Esophagus squamous epithelium (tissue), 5 donors: Measurements from ENCODE around the gene FXYD6. TPM values are rescaled to one million over a fixed set of nuclear protein-coding genes. Genes with fewer than 3 reads are reported as not detected.

Source experiments
- DNase-seq: peaks from one replicate; lab custom pipeline; 2025; lab: John Stamatoyannopoulos, UW
- H3K27ac ChIP-seq, 4 donors: fragments of 200-600 bp; sonication (generic); one replicate each; pipeline ENCODE4 v1.5.1; 2016 to 2019; ENCODE audit warnings: mild to moderate bottlenecking in 1 of 4
- H3K27me3 ChIP-seq, 4 donors: fragments of 200-600 bp; sonication (generic); 1 replicate in 3 of 4; 2 replicates in 1 of 4; pipeline versions ENCODE4 v1.5.1 to v1.6.0; 2017 to 2021; ENCODE audit warnings: antibody characterized with exemption in 1 of 4
- H3K36me3 ChIP-seq, 3 donors: fragments of 200-600 bp; sonication (generic); one replicate each; pipeline ENCODE4 v1.5.1; 2016 to 2019
- H3K4me1 ChIP-seq, 3 donors: fragments of 200-600 bp; sonication (generic); one replicate each; pipeline ENCODE4 v1.5.1; 2017 to 2019
- H3K4me3 ChIP-seq, 4 donors: fragments of 200-600 bp; sonication (generic); 1 replicate in 3 of 4; 2 replicates in 1 of 4; pipeline ENCODE4 v1.5.1; 2016 to 2019; ENCODE audit warnings: mild to moderate bottlenecking in 2 of 4, moderate library complexity in 1 of 4
- H3K9me3 ChIP-seq, 3 donors: fragments of 200-600 bp; sonication (generic); one replicate each; pipeline ENCODE4 v1.5.1; 2016 to 2019
- POLR2A ChIP-seq, 4 donors: fragments of 450-650 bp; IDR thresholded peaks; one replicate each; pipeline ENCODE4 v1.6.1; 2017; ENCODE audit warnings: antibody characterized with exemption in 4 of 4, mild to moderate bottlenecking in 4 of 4, moderate library complexity in 3 of 4
- WGBS, 2 donors: methylation state at CpG; one replicate each; pipeline ENCODE4 v1.1.5; 2018; 5-methylcytosine and 5-hydroxymethylcytosine counted together
- intact Hi-C: fragments of 100-400 bp; cut with DNase I; formaldehyde crosslinking; loops from one replicate; pipeline ENCODE4 v1.15.0; 2022
- total RNA-seq, 4 donors: library from RNA; depleted of rRNA; stranded (reverse); fragments of >200 nt; gene quantifications; one replicate each; pipeline ENCODE4 v1.1.0, GENCODE V29; 2016
- TF ChIP-seq, protein P1 (sequence below), 6 experiments: fragments of 450-650 bp in 4 of 6; fragments of 200-600 bp in 2 of 6; sonication (generic) in 2 of 6; IDR thresholded peaks; one replicate each; pipeline ENCODE4 v1.5.1; 2016 to 2019; ENCODE audit warnings: antibody characterized with exemption in 6 of 6, mild to moderate bottlenecking in 4 of 6, moderate library complexity in 4 of 6
- donor health status: DM: yes; HTN: yes; CAD: no.

The FXYD6 gene
- total RNA-seq, 4 donors from 2014 or later, result 0.61 to 27.7 (median 2.1) TPM

DNA sequence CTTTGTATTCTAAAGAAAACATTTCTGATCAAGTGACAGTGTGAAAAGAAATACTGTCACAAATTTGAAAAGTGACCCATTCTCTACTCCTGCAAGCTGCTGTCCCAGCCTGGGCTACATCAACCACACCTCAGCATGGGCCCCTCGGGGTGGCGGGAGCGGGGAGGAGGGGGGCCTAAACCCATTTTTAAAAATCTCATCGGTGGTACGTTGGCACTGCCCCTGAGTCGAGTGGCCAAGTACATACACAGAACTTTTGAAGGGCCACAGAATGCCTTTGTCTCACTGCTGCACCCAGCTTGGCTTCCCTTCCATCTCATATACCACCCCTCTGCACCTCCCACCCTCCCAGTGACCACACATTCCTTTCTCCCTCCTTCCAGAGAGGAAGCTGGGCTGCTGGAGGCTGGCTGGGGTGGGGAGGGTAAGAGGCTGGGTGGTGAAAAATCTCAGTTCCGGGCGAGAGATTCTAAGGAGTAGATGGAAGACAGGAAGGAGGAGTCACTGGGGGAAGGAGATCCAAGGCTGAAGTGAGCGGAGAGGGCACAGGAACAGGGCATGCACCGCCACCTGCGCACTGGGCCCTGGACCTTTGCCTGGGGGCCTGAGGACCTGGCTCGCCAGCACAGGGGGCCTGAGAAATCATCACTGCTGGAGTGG is 21.1 kb downstream of the FXYD6 start:
- H3K27me3 ChIP-seq, result peaks cover 0 to 16% (median 0%) of the 10 kb centered on the region in 4 donors
- no peaks in the 10 kb centered on the region for H3K36me3 ChIP-seq
- H3K9me3 ChIP-seq, result peaks cover 0 to 5% (median 0%) of the 10 kb centered on the region in 3 donors
- H3K4me3 ChIP-seq, result no peak overlapping the region
- intact Hi-C loops, result no loop called here
- DNase-seq, result no peak
- WGBS, 2 donors, result 65 to 77% methylated on average over 11 to 12 of the region's 12 CpGs
- TF ChIP-seq, protein P1, sequence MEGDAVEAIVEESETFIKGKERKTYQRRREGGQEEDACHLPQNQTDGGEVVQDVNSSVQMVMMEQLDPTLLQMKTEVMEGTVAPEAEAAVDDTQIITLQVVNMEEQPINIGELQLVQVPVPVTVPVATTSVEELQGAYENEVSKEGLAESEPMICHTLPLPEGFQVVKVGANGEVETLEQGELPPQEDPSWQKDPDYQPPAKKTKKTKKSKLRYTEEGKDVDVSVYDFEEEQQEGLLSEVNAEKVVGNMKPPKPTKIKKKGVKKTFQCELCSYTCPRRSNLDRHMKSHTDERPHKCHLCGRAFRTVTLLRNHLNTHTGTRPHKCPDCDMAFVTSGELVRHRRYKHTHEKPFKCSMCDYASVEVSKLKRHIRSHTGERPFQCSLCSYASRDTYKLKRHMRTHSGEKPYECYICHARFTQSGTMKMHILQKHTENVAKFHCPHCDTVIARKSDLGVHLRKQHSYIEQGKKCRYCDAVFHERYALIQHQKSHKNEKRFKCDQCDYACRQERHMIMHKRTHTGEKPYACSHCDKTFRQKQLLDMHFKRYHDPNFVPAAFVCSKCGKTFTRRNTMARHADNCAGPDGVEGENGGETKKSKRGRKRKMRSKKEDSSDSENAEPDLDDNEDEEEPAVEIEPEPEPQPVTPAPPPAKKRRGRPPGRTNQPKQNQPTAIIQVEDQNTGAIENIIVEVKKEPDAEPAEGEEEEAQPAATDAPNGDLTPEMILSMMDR (IDR thresholded peaks at IDR 0.05), result no peak
- TF ChIP-seq POLR2A (IDR thresholded peaks at IDR 0.05), result no peak
- H3K27ac ChIP-seq, result no peak overlapping the region
- H3K4me1 ChIP-seq, result no peaks in the 10 kb centered on the region

GRCh38 chr11:117852309-117852708 is 24.1 kb downstream of the FXYD6 start:
- WGBS, 2 donors, result 63% methylated on average over 3 of the region's 3 CpGs
- no peak overlapping the region for H3K27ac ChIP-seq
- no peaks in the 10 kb centered on the region for H3K36me3 ChIP-seq
- no peak for TF ChIP-seq POLR2A (IDR thresholded peaks at IDR 0.05)
- TF ChIP-seq, protein P1 (IDR thresholded peaks at IDR 0.05), result no peak
- peaks cover 0 to 5% (median 0%) of the 10 kb centered on the region in 3 donors for H3K9me3 ChIP-seq
- intact Hi-C loops, result no loop called here
- DNase-seq, result no peak
- peaks cover 0 to 16% (median 0%) of the 10 kb centered on the region in 4 donors for H3K27me3 ChIP-seq
- H3K4me3 ChIP-seq, result no peak overlapping the region
- no peaks in the 10 kb centered on the region for H3K4me1 ChIP-seq

DNA sequence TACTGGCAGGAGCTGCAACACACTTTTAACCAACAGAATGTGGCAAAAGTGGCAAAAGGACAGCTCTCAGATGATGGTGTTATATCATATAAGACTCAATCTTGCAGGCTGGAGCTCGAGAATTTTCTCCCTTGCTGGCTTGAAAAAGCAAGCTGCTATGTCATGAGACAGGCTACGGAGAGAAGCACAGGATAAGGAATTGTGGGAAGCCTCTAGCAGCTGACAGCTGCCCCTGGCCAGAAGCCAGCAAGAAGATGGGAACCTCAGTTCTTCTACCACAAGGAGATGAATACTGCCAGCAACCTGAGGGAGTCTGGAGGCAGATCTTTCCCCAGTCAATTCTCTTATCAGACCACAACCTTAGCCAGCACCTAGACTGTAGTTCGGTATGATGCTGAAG is 24.6 kb downstream of the FXYD6 start:
- WGBS, 2 donors, result 56 to 57% methylated on average over 3 of the region's 3 CpGs
- Histone ChIP-seq H3K27ac (no peak overlapping the region), H3K4me3 (no peak overlapping the region), H3K27me3 (peaks cover 0 to 16% (median 0%) of the 10 kb centered on the region in 4 donors), H3K4me1 (no peaks in the 10 kb centered on the region), H3K9me3 (peaks cover 0 to 5% (median 0%) of the 10 kb centered on the region in 3 donors), H3K36me3 (no peaks in the 10 kb centered on the region)
- TF ChIP-seq POLR2A (IDR thresholded peaks at IDR 0.05), result no peak
- TF ChIP-seq, protein P1 (IDR thresholded peaks at IDR 0.05), result no peak
- intact Hi-C loops, result no loop called here
- no peak for DNase-seq

- Histone ChIP-seq H3K27ac (no peak overlapping the region), H3K9me3 (peaks cover 0 to 5% (median 0%) of the 10 kb centered on the region in 3 donors), H3K36me3 (no peaks in the 10 kb centered on the region), H3K27me3 (peaks cover 0 to 16% (median 0%) of the 10 kb centered on the region in 4 donors), H3K4me1 (no peaks in the 10 kb centered on the region), H3K4me3 (no peak overlapping the region)
- no peak for DNase-seq
- intact Hi-C loops, result no loop called here
- WGBS, 2 donors, result 74 to 80% methylated on average over 3 of the region's 3 CpGs
- TF ChIP-seq, protein P1 (IDR thresholded peaks at IDR 0.05), result no peak
- TF ChIP-seq POLR2A (IDR thresholded peaks at IDR 0.05), result no peak
These were observed 25.4 kb downstream of the FXYD6 start for GRCh38 chr11:117851106-117851505.

GRCh38 chr11:117849781-117850414 is 26.6 kb downstream of the FXYD6 start:
- no peaks in the 10 kb centered on the region for H3K4me1 ChIP-seq
- no peaks in the 10 kb centered on the region for H3K36me3 ChIP-seq
- intact Hi-C loops, result no loop called here
- DNase-seq, result no peak
- peaks cover 0 to 5% (median 0%) of the 10 kb centered on the region in 3 donors for H3K9me3 ChIP-seq
- peaks cover 0 to 9% (median 0%) of the 10 kb centered on the region in 4 donors for H3K27me3 ChIP-seq
- H3K27ac ChIP-seq, result no peak overlapping the region
- no peak overlapping the region for H3K4me3 ChIP-seq
- TF ChIP-seq, protein P1 (IDR thresholded peaks at IDR 0.05), result no peak
- no peak for TF ChIP-seq POLR2A (IDR thresholded peaks at IDR 0.05)
- 78 to 83% methylated on average over 6 of the region's 6 CpGs for WGBS, 2 donors
